K562 (cell line): ENCODE data around the gene PLAC9. TPM values are rescaled to one million over a fixed set of nuclear protein-coding genes. Genes with fewer than 3 reads are reported as not detected.

Source experiments
- ATF7 ChIP-seq: fragments of 450-650 bp; IDR thresholded peaks from 2 replicates; pipeline ENCODE4 v1.7.1; 2014; ENCODE audit warnings: mild to moderate bottlenecking, moderate library complexity
- CREB1 ChIP-seq, 2 experiments: sonication (generic) in 1 of 2; formaldehyde crosslinking in 1 of 2; IDR thresholded peaks; 2 replicates each; pipeline versions ENCODE4 v1.6.1 to v1.8.0; 2012 to 2022; ENCODE audit warnings: inconsistent platforms in 1 of 2, mild to moderate bottlenecking in 1 of 2, missing genetic modification reagents in 1 of 2, moderate library complexity in 1 of 2
- EP300 ChIP-seq: IDR thresholded peaks from 2 replicates; pipeline ENCODE4 v1.6.1; 2012; ENCODE audit warnings: low read length, improper control_type of control experiment
- HCFC1 ChIP-seq: IDR thresholded peaks from 2 replicates; pipeline ENCODE4 v1.6.1; 2012; ENCODE audit warnings: low read depth, low read length, improper control_type of control experiment
- HES1 ChIP-seq: fragments of 450-650 bp; IDR thresholded peaks from 2 replicates; pipeline ENCODE4 v1.6.1; 2016; ENCODE audit warnings: low read depth, mild to moderate bottlenecking, moderate library complexity
- MAFK ChIP-seq: IDR thresholded peaks from 2 replicates; pipeline ENCODE4 v1.6.1; 2011; ENCODE audit warnings: low read length, improper control_type of control experiment
- MBD2 ChIP-seq: sonication (generic); IDR thresholded peaks from 2 replicates; pipeline ENCODE4 v1.6.1; 2016; ENCODE audit warnings: low read depth, borderline replicate concordance
- NCOR1 ChIP-seq: fragments of 450-650 bp; IDR thresholded peaks from 2 replicates; pipeline ENCODE4 v1.6.1; 2016; ENCODE audit warnings: mild to moderate bottlenecking, moderate library complexity
- PRPF4 ChIP-seq: fragments of 200-400 bp; formaldehyde crosslinking; IDR thresholded peaks from one replicate; pipeline ENCODE4 v1.6.1; 2017; ENCODE audit warnings: low read length, low read depth, mild to moderate bottlenecking; ENCODE audit not compliant: insufficient read depth, poor library complexity, severe bottlenecking
- RBBP5 ChIP-seq: fragments of 200-600 bp; sonication (generic); IDR thresholded peaks from 2 replicates; pipeline ENCODE4 v1.6.1; 2012; ENCODE audit warnings: borderline replicate concordance, mild to moderate bottlenecking, low read length, control low read depth, inconsistent platforms; ENCODE audit not compliant: insufficient read depth, poor library complexity, severe bottlenecking
- RBFOX2 ChIP-seq: fragments of 200-400 bp; formaldehyde crosslinking; IDR thresholded peaks from 2 replicates; pipeline ENCODE4 v1.6.1; 2017; ENCODE audit warnings: low read depth, mild to moderate bottlenecking, low read length, moderate library complexity
- SRSF3 ChIP-seq: fragments of 200-400 bp; formaldehyde crosslinking; IDR thresholded peaks from 2 replicates; pipeline ENCODE4 v1.6.1; 2016; ENCODE audit warnings: mild to moderate bottlenecking, low read length, moderate library complexity; ENCODE audit not compliant: insufficient read depth
- TAF1 ChIP-seq: IDR thresholded peaks from 2 replicates; pipeline ENCODE4 v1.6.1; 2011; ENCODE audit warnings: mild to moderate bottlenecking, low read length, moderate library complexity; ENCODE audit not compliant: insufficient read depth, control insufficient read depth, severe bottlenecking; ENCODE audit errors: extremely low read depth
- ZBED1 ChIP-seq: IDR thresholded peaks from 2 replicates; pipeline ENCODE4 v1.6.1; 2014
- ZBTB9 ChIP-seq: fragments of 450-650 bp; formaldehyde crosslinking; IDR thresholded peaks from 2 replicates; pipeline ENCODE4 v1.4.0; 2020; ENCODE audit warnings: mild to moderate bottlenecking, moderate library complexity
- ZNF217 ChIP-seq: sonication (generic); formaldehyde crosslinking; IDR thresholded peaks from 2 replicates; pipeline ENCODE4 v1.8.0; 2022; ENCODE audit warnings: mild to moderate bottlenecking, missing genetic modification reagents
- ZNF668 ChIP-seq: fragments of 250-450 bp; sonication (Bioruptor Pico); IDR thresholded peaks from 2 replicates; pipeline ENCODE4 v1.8.0; 2022; ENCODE audit warnings: mild to moderate bottlenecking, inconsistent platforms
- ZNF79 ChIP-seq: fragments of 250-450 bp; sonication (Bioruptor Pico); IDR thresholded peaks from 2 replicates; pipeline ENCODE4 v1.4.0; 2020; ENCODE audit warnings: low read depth, mild to moderate bottlenecking, moderate library complexity
- ZNF830 ChIP-seq: fragments of 250-450 bp; sonication (Bioruptor Pico); IDR thresholded peaks from 2 replicates; pipeline ENCODE4 v1.5.0; 2021; ENCODE audit warnings: mild to moderate bottlenecking
- polyA plus RNA-seq, 8 experiments: library from polyadenylated mRNA; depleted of rRNA in 4 of 8; stranded (reverse) in 5 of 8; unstranded in 3 of 8; fragments of >200 nt; fragmentation: Nextera tagmentation in 2 of 8; fragmentation: Illumina TruSeq in 1 of 8; extraction: Ambion mirVana in 2 of 8; extraction: Trizol in 1 of 8; gene quantifications; 2 replicates each; pipeline versions ENCODE4 v1.2.1 to v1.2.3, GENCODE V29; 2011 to 2014; ENCODE audit warnings: inconsistent platforms in 1 of 8, missing spikeins in 1 of 8
- total RNA-seq, 7 experiments: library from RNA; depleted of rRNA in 6 of 7; stranded (reverse); fragments of >200 nt in 6 of 7; fragmentation: Illumina TruSeq in 2 of 7; extraction: Trizol in 2 of 7; gene quantifications; 2 replicates each; pipeline versions ENCODE4 v1.2.1 to v1.2.3, GENCODE V29; 2011 to 2021; ENCODE audit warnings: low replicate concordance in 1 of 7
- TF ChIP-seq, protein P1 (sequence below): fragments of 450-650 bp; IDR thresholded peaks from 2 replicates; pipeline ENCODE4 v1.6.1; 2016; ENCODE audit warnings: low read depth

PLAC9 gene
- total and polyA plus RNA-seq, 9 of the 15 experiments (the other 6 are each of a cell fraction or from before 2014, with no cell fraction given): not detected

GRCh38 chr10:80158598-80159127 lies 26.1 kb downstream of the PLAC9 start (continued):
- TF ChIP-seq PRPF4 (no peak), TAF1 (peak; percentile 21), ZNF830 (CRISPR knock-in tag) (no peak), MBD2 (no peak), HCFC1 (peak; percentile 41; the same call in 1 of the 2 replicates), ATF7 (peak; percentile 84), ZNF217 (CRISPR knock-in tag) (no peak), EP300 (peak; percentile 80), ZBED1 (no peak), RBFOX2 (0 out of 2 replicates have a peak, but pooled peaks have one; percentile 41), ZNF79 (CRISPR knock-in tag) (no peak), ZNF668 (CRISPR knock-in tag) (no peak), RBBP5 (no peak), MAFK (peak; percentile 28; the same call in 1 of the 2 replicates), HES1 (no peak), ZBTB9 (CRISPR knock-in tag) (peak; percentile 84), CREB1 (IDR thresholded peaks at IDR 0.05) (no peak), CREB1 (CRISPR knock-in tag; IDR thresholded peaks at IDR 0.05) (no peak), SRSF3 (no peak), NCOR1 (no peak)
- TF ChIP-seq, protein P1, sequence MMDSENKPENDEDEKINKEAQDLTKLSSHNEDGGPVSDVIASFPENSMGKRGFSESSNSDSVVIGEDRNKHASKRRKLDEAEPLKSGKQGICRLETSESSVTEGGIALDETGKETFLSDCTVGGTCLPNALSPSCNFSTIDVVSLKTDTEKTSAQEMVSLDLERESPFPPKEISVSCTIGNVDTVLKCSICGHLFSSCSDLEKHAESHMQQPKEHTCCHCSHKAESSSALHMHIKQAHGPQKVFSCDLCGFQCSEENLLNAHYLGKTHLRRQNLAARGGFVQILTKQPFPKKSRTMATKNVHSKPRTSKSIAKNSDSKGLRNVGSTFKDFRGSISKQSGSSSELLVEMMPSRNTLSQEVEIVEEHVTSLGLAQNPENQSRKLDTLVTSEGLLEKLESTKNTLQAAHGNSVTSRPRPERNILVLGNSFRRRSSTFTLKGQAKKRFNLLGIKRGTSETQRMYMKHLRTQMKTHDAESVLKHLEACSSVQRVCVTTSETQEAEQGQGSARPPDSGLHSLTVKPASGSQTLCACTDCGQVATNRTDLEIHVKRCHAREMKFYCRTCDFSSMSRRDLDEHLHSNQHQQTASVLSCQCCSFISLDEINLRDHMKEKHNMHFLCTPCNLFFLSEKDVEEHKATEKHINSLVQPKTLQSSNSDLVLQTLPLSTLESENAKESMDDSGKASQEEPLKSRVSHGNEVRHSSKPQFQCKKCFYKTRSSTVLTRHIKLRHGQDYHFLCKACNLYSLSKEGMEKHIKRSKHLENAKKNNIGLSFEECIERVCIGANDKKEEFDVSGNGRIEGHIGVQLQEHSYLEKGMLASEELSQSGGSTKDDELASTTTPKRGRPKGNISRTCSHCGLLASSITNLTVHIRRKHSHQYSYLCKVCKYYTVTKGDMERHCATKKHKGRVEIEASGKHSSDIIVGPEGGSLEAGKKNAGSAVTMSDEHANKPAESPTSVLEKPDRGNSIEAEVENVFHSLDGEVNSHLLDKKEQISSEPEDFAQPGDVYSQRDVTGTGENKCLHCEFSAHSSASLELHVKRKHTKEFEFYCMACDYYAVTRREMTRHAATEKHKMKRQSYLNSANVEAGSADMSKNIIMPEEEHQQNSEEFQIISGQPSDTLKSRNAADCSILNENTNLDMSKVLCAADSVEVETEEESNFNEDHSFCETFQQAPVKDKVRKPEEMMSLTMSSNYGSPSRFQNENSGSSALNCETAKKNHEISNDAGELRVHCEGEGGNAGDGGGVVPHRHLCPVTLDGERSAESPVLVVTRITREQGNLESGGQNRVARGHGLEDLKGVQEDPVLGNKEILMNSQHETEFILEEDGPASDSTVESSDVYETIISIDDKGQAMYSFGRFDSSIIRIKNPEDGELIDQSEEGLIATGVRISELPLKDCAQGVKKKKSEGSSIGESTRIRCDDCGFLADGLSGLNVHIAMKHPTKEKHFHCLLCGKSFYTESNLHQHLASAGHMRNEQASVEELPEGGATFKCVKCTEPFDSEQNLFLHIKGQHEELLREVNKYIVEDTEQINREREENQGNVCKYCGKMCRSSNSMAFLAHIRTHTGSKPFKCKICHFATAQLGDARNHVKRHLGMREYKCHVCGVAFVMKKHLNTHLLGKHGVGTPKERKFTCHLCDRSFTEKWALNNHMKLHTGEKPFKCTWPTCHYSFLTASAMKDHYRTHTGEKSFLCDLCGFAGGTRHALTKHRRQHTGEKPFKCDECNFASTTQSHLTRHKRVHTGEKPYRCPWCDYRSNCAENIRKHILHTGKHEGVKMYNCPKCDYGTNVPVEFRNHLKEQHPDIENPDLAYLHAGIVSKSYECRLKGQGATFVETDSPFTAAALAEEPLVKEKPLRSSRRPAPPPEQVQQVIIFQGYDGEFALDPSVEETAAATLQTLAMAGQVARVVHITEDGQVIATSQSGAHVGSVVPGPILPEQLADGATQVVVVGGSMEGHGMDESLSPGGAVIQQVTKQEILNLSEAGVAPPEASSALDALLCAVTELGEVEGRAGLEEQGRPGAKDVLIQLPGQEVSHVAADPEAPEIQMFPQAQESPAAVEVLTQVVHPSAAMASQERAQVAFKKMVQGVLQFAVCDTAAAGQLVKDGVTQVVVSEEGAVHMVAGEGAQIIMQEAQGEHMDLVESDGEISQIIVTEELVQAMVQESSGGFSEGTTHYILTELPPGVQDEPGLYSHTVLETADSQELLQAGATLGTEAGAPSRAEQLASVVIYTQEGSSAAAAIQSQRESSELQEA: no peak
